GM12878 (cell line): Measurements from ENCODE around the gene SPRY1. TPM values are rescaled to one million over a fixed set of nuclear protein-coding genes. Genes with fewer than 3 reads are reported as not detected.

Experiments
- ATAC-seq: fragments of 200-7000 bp; cut with Tn5 transposase; 3 replicates; pipeline ENCODE4 v1.9.1; 2020; ENCODE audit warnings: mild to moderate bottlenecking, moderate library complexity
- BruUV-seq: library from RNA; stranded (reverse); fragments of 400-500 nt; replicated peaks from 2 replicates; lab custom pipeline; 2021; lab: Mats Ljungman, UMichigan
- CTCF ChIA-PET: fragments of 300-600 bp; sonication (Branson Sonifier 250); formaldehyde crosslinking; extraction: SDS; loops from one replicate; lab custom pipeline; 2021; ENCODE audit warnings: inconsistent platforms; lab: Yijun Ruan, JAX
- POLR2A ChIA-PET: fragments of 350-600 bp; formaldehyde crosslinking; extraction: SDS; loops from one replicate; lab custom pipeline; 2021; ENCODE audit warnings: inconsistent platforms; lab: Charles Lee
- RAD21 ChIA-PET: fragments of 300-600 bp; sonication (Branson Sonifier 250); formaldehyde crosslinking; loops from one replicate; lab custom pipeline; 2023; ENCODE audit warnings: antibody characterized with exemption; ENCODE audit not compliant: unreplicated experiment; lab: Charles Lee
- SMC1A ChIA-PET: fragments of 300-600 bp; sonication (Branson Sonifier 250); formaldehyde crosslinking; loops from one replicate; lab custom pipeline; 2023; ENCODE audit not compliant: unreplicated experiment, uncharacterized antibody; lab: Charles Lee
- DNase-seq: peaks from one replicate; pipeline ENCODE4 v3.0.0-alpha.2; 2011; ENCODE audit warnings: low read depth, low spot score
- FAIRE-seq: peaks from 3 replicates; lab custom pipeline; 2011; peaks lifted over from hg19 to GRCh38; lab: Jason Lieb, UNC
- H2AFZ ChIP-seq: 2 replicates; pipeline ENCODE4 v1.6.0; 2011; ENCODE audit warnings: low read depth, low read length, control low read depth; ENCODE audit not compliant: control insufficient read depth
- H3K27ac ChIP-seq: 2 replicates; pipeline ENCODE4 v1.5.1; 2011; ENCODE audit warnings: control low read depth; ENCODE audit not compliant: control insufficient read depth, insufficient read depth
- H3K27me3 ChIP-seq, 2 experiments: replicated peaks in 1 of 2; 2 replicates each; pipeline versions ENCODE4 v1.6.0 to v1.6.1; 2011; ENCODE audit warnings: low read length in 1 of 2; ENCODE audit not compliant: control insufficient read depth in 2 of 2, insufficient read depth in 2 of 2
- H3K36me3 ChIP-seq, 2 experiments: 2 replicates each; pipeline ENCODE4 v1.5.1; 2011; ENCODE audit warnings: low read length in 1 of 2; ENCODE audit not compliant: control insufficient read depth in 2 of 2, insufficient read depth in 2 of 2
- H3K4me1 ChIP-seq: 2 replicates; pipeline ENCODE4 v1.6.1; 2011; ENCODE audit warnings: mild to moderate bottlenecking, low read length, moderate library complexity, mixed read lengths; ENCODE audit not compliant: control insufficient read depth, insufficient read depth
- H3K4me2 ChIP-seq: 2 replicates; pipeline ENCODE4 v1.6.0; 2011; ENCODE audit warnings: control low read depth; ENCODE audit not compliant: control insufficient read depth, insufficient read depth
- H3K4me3 ChIP-seq: fragments of 200-600 bp; sonication (generic); 2 replicates; pipeline ENCODE4 v1.5.1; 2016
- H3K79me2 ChIP-seq: 2 replicates; pipeline ENCODE4 v1.6.0; 2011; ENCODE audit warnings: low read length; ENCODE audit not compliant: control insufficient read depth, insufficient read depth
- H3K9ac ChIP-seq: 2 replicates; pipeline ENCODE4 v1.8.0; 2011; ENCODE audit warnings: low read length, control low read depth, mixed read lengths; ENCODE audit not compliant: control insufficient read depth, insufficient read depth
- H3K9me3 ChIP-seq: replicated peaks from 3 replicates; pipeline ENCODE4 v1.5.1; 2011; ENCODE audit warnings: mild to moderate bottlenecking, low read length; ENCODE audit not compliant: control insufficient read depth, insufficient read depth
- H4K20me1 ChIP-seq: 2 replicates; pipeline ENCODE4 v1.6.0; 2011; ENCODE audit not compliant: control insufficient read depth, insufficient read depth
- ATF7 ChIP-seq: fragments of 450-650 bp; IDR thresholded peaks from 2 replicates; pipeline ENCODE4 v1.6.1; 2016; ENCODE audit warnings: low read depth, mild to moderate bottlenecking
- CBX5 ChIP-seq: sonication (generic); IDR thresholded peaks from 2 replicates; pipeline ENCODE4 v1.6.1; 2016; ENCODE audit warnings: low read depth, moderate library complexity, mild to moderate bottlenecking, inconsistent platforms
- EED ChIP-seq: sonication (generic); IDR thresholded peaks from 2 replicates; pipeline ENCODE4 v1.6.1; 2016; ENCODE audit warnings: antibody characterized with exemption, low read depth
- HCFC1 ChIP-seq: fragments of 150-350 bp; IDR thresholded peaks from 2 replicates; pipeline ENCODE4 v1.6.1; 2014; ENCODE audit warnings: low read length
- MTA2 ChIP-seq: fragments of 450-650 bp; IDR thresholded peaks from 2 replicates; pipeline ENCODE4 v1.6.1; 2016; ENCODE audit warnings: low read depth, mild to moderate bottlenecking, moderate library complexity
- MYB ChIP-seq: fragments of 150-350 bp; IDR thresholded peaks from 2 replicates; pipeline ENCODE4 v1.6.1; 2014; ENCODE audit warnings: mild to moderate bottlenecking, low read depth, low read length, borderline replicate concordance
- NFIC ChIP-seq: IDR thresholded peaks from 2 replicates; pipeline ENCODE4 v1.6.1; 2012; ENCODE audit warnings: low read depth, mild to moderate bottlenecking, inconsistent platforms, low read length, moderate library complexity
- NFXL1 ChIP-seq: fragments of 450-650 bp; IDR thresholded peaks from 2 replicates; pipeline ENCODE4 v1.6.1; 2017; ENCODE audit warnings: antibody characterized with exemption, mild to moderate bottlenecking, borderline replicate concordance
- NR2C1 ChIP-seq: fragments of 450-650 bp; IDR thresholded peaks from 2 replicates; pipeline ENCODE4 v1.6.1; 2017; ENCODE audit warnings: antibody characterized with exemption, mild to moderate bottlenecking, moderate library complexity
- POLR2AphosphoS2 ChIP-seq: IDR thresholded peaks from 2 replicates; pipeline ENCODE4 v1.6.1; 2011; ENCODE audit warnings: low read depth, mild to moderate bottlenecking, low read length, improper control_type of control experiment, moderate library complexity
- SPI1 ChIP-seq: IDR thresholded peaks from 2 replicates; pipeline ENCODE4 v1.6.1; 2011; ENCODE audit warnings: low read depth, mild to moderate bottlenecking, low read length, moderate library complexity, borderline replicate concordance; ENCODE audit not compliant: insufficient read depth
- STAT3 ChIP-seq: IDR thresholded peaks from 2 replicates; pipeline ENCODE4 v1.6.1; 2011; ENCODE audit warnings: low read depth, low read length, improper control_type of control experiment
- WGBS: methylation state at CpG from one replicate; pipeline ENCODE4 v1.1.6; 2016; ENCODE audit warnings: low lambda C conversion rate; ENCODE audit not compliant: insufficient replicate concordance, insufficient coverage; ENCODE audit errors: missing lambda C conversion rate; 5-methylcytosine and 5-hydroxymethylcytosine counted together
- in situ Hi-C: fragments of 300-500 bp; cut with MboI; formaldehyde crosslinking; loops from 9 replicates; pipeline ENCODE4 v1.14.3; 2018; ENCODE audit warnings: mixed read lengths
- intact Hi-C: fragments of 100-400 bp; cut with micrococcal nuclease; formaldehyde crosslinking; loops from one replicate; pipeline ENCODE4 v1.14.2; 2022; ENCODE audit not compliant: unreplicated experiment
- polyA plus RNA-seq, 11 experiments: library from polyadenylated mRNA; depleted of rRNA in 4 of 11; unstranded in 6 of 11; stranded (reverse) in 5 of 11; fragments of >200 nt; fragmentation: Nextera tagmentation in 4 of 11; fragmentation: Illumina TruSeq in 1 of 11; extraction: Ambion mirVana in 4 of 11; extraction: Trizol in 1 of 11; gene quantifications; 1 replicate in 1 of 11; 2 replicates in 10 of 11; pipeline versions ENCODE4 v1.2.1 to v1.2.3, GENCODE V29; 2011 to 2016; ENCODE audit warnings: inconsistent platforms in 2 of 11, missing spikeins in 2 of 11, low read depth in 1 of 11
- total RNA-seq, 4 experiments: library from RNA; depleted of rRNA in 3 of 4; stranded (reverse); fragments of >200 nt in 3 of 4; fragmentation: Illumina TruSeq in 1 of 4; extraction: Trizol in 1 of 4; gene quantifications; 2 replicates each; pipeline versions ENCODE4 v1.2.1 to v1.2.3, GENCODE V29; 2013 to 2021
- TF ChIP-seq, protein P1 (sequence below): IDR thresholded peaks from 2 replicates; pipeline ENCODE4 v1.6.1; 2011; ENCODE audit warnings: low read depth, low read length, improper control_type of control experiment, borderline replicate concordance
- TF ChIP-seq, protein P2 (sequence below): IDR thresholded peaks from 2 replicates; pipeline ENCODE4 v1.6.1; 2011; ENCODE audit warnings: borderline replicate concordance, low read depth, mild to moderate bottlenecking, moderate library complexity, low read length; ENCODE audit not compliant: insufficient read depth, poor library complexity, severe bottlenecking
- TF ChIP-seq, protein P3 (sequence below): IDR thresholded peaks from 2 replicates; pipeline ENCODE4 v1.6.1; 2012; ENCODE audit warnings: low read depth, low read length, improper control_type of control experiment
- TF ChIP-seq, protein P4 (sequence below): fragments of 450-650 bp; IDR thresholded peaks from 2 replicates; pipeline ENCODE4 v1.6.1; 2016; ENCODE audit warnings: mild to moderate bottlenecking, moderate library complexity, borderline replicate concordance

SPRY1 gene
- total and polyA plus RNA-seq, 10 of the 15 experiments (the other 5 are each of a cell fraction or from before 2014, with no cell fraction given), result 0.05 to 5.7 (median 0.23) TPM; not detected in 2

DNA sequence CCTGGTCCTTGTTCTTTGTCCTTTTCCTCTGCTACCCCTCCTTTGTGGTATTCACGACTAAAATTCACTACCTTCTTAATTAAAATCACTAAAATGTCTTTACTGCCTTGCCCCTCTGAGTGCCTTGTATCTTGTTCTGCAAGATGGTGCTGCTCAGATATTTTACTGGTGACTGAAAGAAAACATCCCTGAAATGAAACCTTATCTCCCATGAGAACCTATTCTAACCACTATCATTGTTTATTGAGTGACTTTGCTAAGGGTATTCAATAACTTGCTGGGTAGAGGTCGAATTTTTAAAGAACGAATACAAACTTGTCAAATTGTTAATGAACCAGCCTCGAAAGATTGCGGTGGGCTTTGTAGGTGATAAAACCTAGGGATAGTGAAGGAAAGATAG is 52.8 kb downstream of the SPRY1 start (continued):
- TF ChIP-seq, protein P1, sequence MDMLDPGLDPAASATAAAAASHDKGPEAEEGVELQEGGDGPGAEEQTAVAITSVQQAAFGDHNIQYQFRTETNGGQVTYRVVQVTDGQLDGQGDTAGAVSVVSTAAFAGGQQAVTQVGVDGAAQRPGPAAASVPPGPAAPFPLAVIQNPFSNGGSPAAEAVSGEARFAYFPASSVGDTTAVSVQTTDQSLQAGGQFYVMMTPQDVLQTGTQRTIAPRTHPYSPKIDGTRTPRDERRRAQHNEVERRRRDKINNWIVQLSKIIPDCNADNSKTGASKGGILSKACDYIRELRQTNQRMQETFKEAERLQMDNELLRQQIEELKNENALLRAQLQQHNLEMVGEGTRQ, result no peak
- TF ChIP-seq STAT3, result no peak
- TF ChIP-seq, protein P2, sequence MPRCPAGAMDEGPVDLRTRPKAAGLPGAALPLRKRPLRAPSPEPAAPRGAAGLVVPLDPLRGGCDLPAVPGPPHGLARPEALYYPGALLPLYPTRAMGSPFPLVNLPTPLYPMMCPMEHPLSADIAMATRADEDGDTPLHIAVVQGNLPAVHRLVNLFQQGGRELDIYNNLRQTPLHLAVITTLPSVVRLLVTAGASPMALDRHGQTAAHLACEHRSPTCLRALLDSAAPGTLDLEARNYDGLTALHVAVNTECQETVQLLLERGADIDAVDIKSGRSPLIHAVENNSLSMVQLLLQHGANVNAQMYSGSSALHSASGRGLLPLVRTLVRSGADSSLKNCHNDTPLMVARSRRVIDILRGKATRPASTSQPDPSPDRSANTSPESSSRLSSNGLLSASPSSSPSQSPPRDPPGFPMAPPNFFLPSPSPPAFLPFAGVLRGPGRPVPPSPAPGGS, result no peak
- TF ChIP-seq, protein P3, sequence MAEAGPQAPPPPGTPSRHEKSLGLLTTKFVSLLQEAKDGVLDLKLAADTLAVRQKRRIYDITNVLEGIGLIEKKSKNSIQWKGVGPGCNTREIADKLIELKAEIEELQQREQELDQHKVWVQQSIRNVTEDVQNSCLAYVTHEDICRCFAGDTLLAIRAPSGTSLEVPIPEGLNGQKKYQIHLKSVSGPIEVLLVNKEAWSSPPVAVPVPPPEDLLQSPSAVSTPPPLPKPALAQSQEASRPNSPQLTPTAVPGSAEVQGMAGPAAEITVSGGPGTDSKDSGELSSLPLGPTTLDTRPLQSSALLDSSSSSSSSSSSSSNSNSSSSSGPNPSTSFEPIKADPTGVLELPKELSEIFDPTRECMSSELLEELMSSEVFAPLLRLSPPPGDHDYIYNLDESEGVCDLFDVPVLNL, result no peak
- no peak for TF ChIP-seq POLR2AphosphoS2
- TF ChIP-seq ATF7, result no peak

DNA sequence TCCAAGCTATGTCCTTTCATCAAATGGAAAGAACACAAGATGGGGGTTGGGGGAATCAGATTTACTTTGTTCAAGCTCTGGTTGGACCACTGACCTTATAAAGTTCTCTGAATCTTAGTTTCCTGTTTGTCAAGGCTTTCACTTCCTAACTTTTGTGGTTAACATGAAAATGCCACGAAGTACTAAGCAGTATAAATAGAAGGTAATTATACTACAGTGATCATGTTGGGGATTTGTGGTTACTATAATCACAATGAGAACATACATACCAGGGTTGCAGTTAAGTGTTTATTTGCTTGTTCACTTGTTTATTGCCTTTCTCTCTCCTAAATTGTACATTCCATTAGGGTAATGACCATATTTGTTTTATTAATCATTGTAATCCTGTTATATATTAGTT is 53.2 kb downstream of the SPRY1 start:
- Histone ChIP-seq H4K20me1 (no peaks in the 10 kb centered on the region), H3K4me1 (peaks cover 11% of the 10 kb centered on the region), H3K4me2 (no peak overlapping the region; the same call in 1 of the 2 replicates), H3K4me3 (no peak overlapping the region), H3K27ac (no peak overlapping the region), H3K27me3 (no peaks in the 10 kb centered on the region), H3K79me2 (no peaks in the 10 kb centered on the region), H3K9me3 (no peaks in the 10 kb centered on the region), H2AFZ (no peak overlapping the region), H3K36me3 (no peaks in the 10 kb centered on the region), H3K9ac (no peak overlapping the region)
- RAD21 ChIA-PET, result interaction anchor here (1.1 kb wide), 2 partner anchors 30 to 50 kb away, joined by 3 to 4 read pairs; no protein-coding TSS in a partner anchor
- no TSS peak for BruUV-seq
- in situ Hi-C loops, result no loop called here
- SMC1A ChIA-PET, result interaction anchor here (0.8 to 2.9 kb wide), 12 partner anchors 11 to 115 kb away, joined by 3 to 9 read pairs (median 4); partner anchors contain the start of gene SPRY1
- peak; percentile 94 for ATAC-seq
- intact Hi-C loops, result no loop called here
- FAIRE-seq, result peak; percentile 61
- CTCF ChIA-PET, result interaction anchor here (1.1 to 1.7 kb wide), 5 partner anchors 50 to 347 kb away, joined by 3 to 7 read pairs (median 4); no protein-coding TSS in a partner anchor
- POLR2A ChIA-PET, result no interaction called here
- DNase-seq, result peak; percentile 51
- WGBS, result 0% methylated on average over 1 of the region's 1 CpG
- TF ChIP-seq MTA2, result peak; percentile 92
- peak; percentile 67 for TF ChIP-seq NFIC
- no peak for TF ChIP-seq CBX5
- TF ChIP-seq NR2C1, result no peak
- no peak for TF ChIP-seq EED
- no peak for TF ChIP-seq MYB
- TF ChIP-seq HCFC1, result no peak
- peak; percentile 88 for TF ChIP-seq SPI1
- TF ChIP-seq NFXL1, result no peak
- TF ChIP-seq, protein P4, sequence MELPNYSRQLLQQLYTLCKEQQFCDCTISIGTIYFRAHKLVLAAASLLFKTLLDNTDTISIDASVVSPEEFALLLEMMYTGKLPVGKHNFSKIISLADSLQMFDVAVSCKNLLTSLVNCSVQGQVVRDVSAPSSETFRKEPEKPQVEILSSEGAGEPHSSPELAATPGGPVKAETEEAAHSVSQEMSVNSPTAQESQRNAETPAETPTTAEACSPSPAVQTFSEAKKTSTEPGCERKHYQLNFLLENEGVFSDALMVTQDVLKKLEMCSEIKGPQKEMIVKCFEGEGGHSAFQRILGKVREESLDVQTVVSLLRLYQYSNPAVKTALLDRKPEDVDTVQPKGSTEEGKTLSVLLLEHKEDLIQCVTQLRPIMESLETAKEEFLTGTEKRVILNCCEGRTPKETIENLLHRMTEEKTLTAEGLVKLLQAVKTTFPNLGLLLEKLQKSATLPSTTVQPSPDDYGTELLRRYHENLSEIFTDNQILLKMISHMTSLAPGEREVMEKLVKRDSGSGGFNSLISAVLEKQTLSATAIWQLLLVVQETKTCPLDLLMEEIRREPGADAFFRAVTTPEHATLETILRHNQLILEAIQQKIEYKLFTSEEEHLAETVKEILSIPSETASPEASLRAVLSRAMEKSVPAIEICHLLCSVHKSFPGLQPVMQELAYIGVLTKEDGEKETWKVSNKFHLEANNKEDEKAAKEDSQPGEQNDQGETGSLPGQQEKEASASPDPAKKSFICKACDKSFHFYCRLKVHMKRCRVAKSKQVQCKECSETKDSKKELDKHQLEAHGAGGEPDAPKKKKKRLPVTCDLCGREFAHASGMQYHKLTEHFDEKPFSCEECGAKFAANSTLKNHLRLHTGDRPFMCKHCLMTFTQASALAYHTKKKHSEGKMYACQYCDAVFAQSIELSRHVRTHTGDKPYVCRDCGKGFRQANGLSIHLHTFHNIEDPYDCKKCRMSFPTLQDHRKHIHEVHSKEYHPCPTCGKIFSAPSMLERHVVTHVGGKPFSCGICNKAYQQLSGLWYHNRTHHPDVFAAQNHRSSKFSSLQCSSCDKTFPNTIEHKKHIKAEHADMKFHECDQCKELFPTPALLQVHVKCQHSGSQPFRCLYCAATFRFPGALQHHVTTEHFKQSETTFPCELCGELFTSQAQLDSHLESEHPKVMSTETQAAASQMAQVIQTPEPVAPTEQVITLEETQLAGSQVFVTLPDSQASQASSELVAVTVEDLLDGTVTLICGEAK, result peak; percentile 63; the same call in 1 of the 2 replicates
